Measurements from ENCODE around the gene PRPF40B.

GRCh38 chr12:49671031-49671765 lies 47.8 kb downstream of the PRPF40B start:
- no peak for TF ChIP-seq CTCF (conservative IDR thresholded peaks at IDR 0.05)
- no peak for TF ChIP-seq ZFX (IDR thresholded peaks at IDR 0.05)
